RWPE2 (cell line): ENCODE measurements around the gene KLB.
"Not testable (repeated sequence)": the region's sequence is repeated elsewhere in the genome, so short reads cannot be mapped to it uniquely, and the experiment has no call there.

Source experiments
- ATAC-seq: fragments of 200-7000 bp; cut with Tn5 transposase; 3 replicates; pipeline ENCODE4 v1.9.1; 2021; ENCODE audit warnings: low read depth
- DNase-seq: peaks from one replicate; pipeline ENCODE4 v3.0.0-alpha.2; 2020; ENCODE audit warnings: low spot score
- H3K27ac ChIP-seq: fragments of 450-650 bp; 2 replicates; pipeline ENCODE4 v1.5.1; 2017; ENCODE audit warnings: mild to moderate bottlenecking; ENCODE audit not compliant: poor library complexity, severe bottlenecking
- H3K27me3 ChIP-seq: fragments of 250-450 bp; sonication (Bioruptor Pico); 2 replicates; pipeline ENCODE4 v1.5.1; 2021; ENCODE audit warnings: mild to moderate bottlenecking, moderate library complexity; ENCODE audit not compliant: insufficient read depth, poor library complexity, severe bottlenecking
- H3K36me3 ChIP-seq: fragments of 250-450 bp; sonication (Bioruptor Pico); 2 replicates; pipeline ENCODE4 v1.5.1; 2020; ENCODE audit warnings: low read depth, mild to moderate bottlenecking, moderate library complexity
- H3K4me1 ChIP-seq: fragments of 250-450 bp; sonication (Bioruptor Pico); 2 replicates; pipeline ENCODE4 v1.5.1; 2021; ENCODE audit warnings: mild to moderate bottlenecking, moderate library complexity; ENCODE audit not compliant: insufficient read depth, poor library complexity, severe bottlenecking
- H3K4me3 ChIP-seq: fragments of 250-450 bp; sonication (Bioruptor Pico); 2 replicates; pipeline ENCODE4 v1.5.1; 2021; ENCODE audit warnings: mild to moderate bottlenecking, moderate library complexity; ENCODE audit not compliant: severe bottlenecking
- H3K9me3 ChIP-seq: fragments of 250-450 bp; sonication (Bioruptor Pico); 2 replicates; pipeline ENCODE4 v1.5.1; 2021; ENCODE audit warnings: mild to moderate bottlenecking, moderate library complexity; ENCODE audit not compliant: severe bottlenecking
- CTCF ChIP-seq: fragments of 450-650 bp; IDR thresholded peaks from one replicate; pipeline ENCODE4 v1.5.1; 2017; ENCODE audit warnings: mild to moderate bottlenecking, moderate library complexity; ENCODE audit not compliant: poor library complexity, severe bottlenecking

The KLB gene

GRCh38 chr4:39407584-39407885 is 805 bp downstream of the KLB start:
- Histone ChIP-seq H3K4me3 (no peak overlapping the region), H3K4me1 (no peaks in the 10 kb centered on the region), H3K36me3 (no peaks in the 10 kb centered on the region), H3K27me3 (no peaks in the 10 kb centered on the region), H3K9me3 (no peaks in the 10 kb centered on the region), H3K27ac (no peak overlapping the region)
- no peak for ATAC-seq
- no peak for DNase-seq
- no peak for TF ChIP-seq CTCF

- TF ChIP-seq CTCF: peak; percentile 38
- Histone ChIP-seq H3K36me3 (no peaks in the 10 kb centered on the region), H3K4me3 (no peak overlapping the region), H3K9me3 (no peaks in the 10 kb centered on the region), H3K4me1 (no peaks in the 10 kb centered on the region), H3K27me3 (no peaks in the 10 kb centered on the region), H3K27ac (no peak overlapping the region)
- ATAC-seq: no peak
- DNase-seq: no peak
These were observed 3.7 kb downstream of the KLB start for GRCh38 chr4:39410415-39410814.

DNA sequence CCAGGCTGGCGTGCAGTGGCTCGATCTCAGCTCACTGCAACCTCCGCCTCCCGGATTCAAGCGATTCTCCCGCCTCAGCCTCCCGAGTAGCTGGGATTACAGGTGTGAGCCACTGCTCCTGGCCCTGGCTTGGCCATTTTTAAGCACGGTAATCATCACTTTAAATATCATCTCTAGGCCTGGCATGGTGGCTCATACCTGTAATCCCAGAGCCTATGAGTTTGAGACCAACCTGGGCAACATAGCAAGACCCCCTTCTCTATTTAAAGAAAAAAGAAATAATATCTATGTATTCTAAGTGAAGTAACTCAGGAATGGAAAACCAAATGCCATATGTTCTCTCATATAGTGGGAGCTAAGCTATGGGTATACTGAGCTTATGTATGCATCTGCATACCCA is 4.8 kb downstream of the KLB start:
- not testable (repeated sequence) for H3K27ac ChIP-seq, H3K27me3 ChIP-seq, ATAC-seq, H3K4me1 ChIP-seq, H3K4me3 ChIP-seq, DNase-seq, H3K9me3 ChIP-seq, H3K36me3 ChIP-seq

GRCh38 chr4:39415678-39416283 is 9.1 kb downstream of the KLB start:
- H3K27ac ChIP-seq: no peak overlapping the region
- H3K36me3 ChIP-seq: no peaks in the 10 kb centered on the region
- no peak for TF ChIP-seq CTCF
- ATAC-seq (no peak), DNase-seq (no peak)
- H3K27me3 ChIP-seq: no peaks in the 10 kb centered on the region
- H3K4me3 ChIP-seq: no peak overlapping the region
- no peaks in the 10 kb centered on the region for H3K4me1 ChIP-seq
- no peaks in the 10 kb centered on the region for H3K9me3 ChIP-seq

DNA sequence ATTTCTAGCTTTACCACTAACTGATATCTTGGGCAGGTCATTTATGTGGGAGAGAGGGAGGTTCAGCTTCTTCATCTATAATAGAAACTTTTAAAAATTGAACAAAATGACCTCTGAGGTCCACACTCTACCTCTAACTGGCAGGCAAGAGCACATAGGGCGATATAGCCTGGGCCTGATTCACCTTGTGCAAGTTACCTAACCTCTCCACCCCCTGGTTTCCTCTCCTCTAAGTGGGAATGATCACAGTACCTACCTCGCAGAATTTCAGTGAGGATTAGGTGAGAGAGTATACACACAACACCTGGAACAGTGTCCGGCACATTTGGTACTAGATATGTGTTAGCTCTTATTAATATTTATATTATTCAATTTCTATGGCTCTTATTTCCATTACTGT is 15.5 kb downstream of the KLB start:
- Histone ChIP-seq H3K36me3 (no peaks in the 10 kb centered on the region), H3K27ac (no peak overlapping the region), H3K4me3 (no peak overlapping the region), H3K27me3 (no peaks in the 10 kb centered on the region), H3K9me3 (no peaks in the 10 kb centered on the region), H3K4me1 (no peaks in the 10 kb centered on the region)
- TF ChIP-seq CTCF: no peak
- ATAC-seq: no peak
- DNase-seq: no peak

- H3K27me3 ChIP-seq, H3K4me1 ChIP-seq, ATAC-seq, H3K9me3 ChIP-seq, H3K4me3 ChIP-seq, DNase-seq, H3K27ac ChIP-seq, H3K36me3 ChIP-seq: not testable (repeated sequence)
These were observed 18.6 kb downstream of the KLB start for GRCh38 chr4:39425297-39425696.
